ENCODE measurements around the gene ADAMTS17.

The ADAMTS17 gene

GRCh38 chr15:99978426-99978825, 363.3 kb downstream of the ADAMTS17 start:
- DNase-seq (ENCODE audit: low spot score): no peak

DNA sequence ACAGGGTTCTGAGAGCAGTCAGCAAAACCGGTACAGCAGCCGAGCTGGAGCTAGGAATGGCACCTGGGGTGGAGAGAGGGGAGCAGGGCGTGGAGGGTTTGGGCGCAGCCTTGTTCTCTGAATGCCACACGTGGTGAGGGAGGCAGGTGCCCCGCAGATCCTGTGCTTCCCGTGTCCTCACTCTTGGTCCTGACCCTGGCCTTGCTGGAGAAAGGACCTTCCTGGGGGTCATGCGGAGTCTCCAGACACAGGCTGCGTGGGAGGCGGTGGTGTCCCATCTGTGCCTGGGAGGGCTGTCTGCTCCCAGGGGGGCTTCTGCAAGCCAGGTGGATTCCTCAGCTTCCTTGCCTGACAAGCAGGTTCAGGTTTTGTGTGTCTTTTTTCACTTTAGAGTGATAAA, 363.8 kb downstream of the ADAMTS17 start:
- no peak for DNase-seq (ENCODE audit: low spot score)

- no peak for DNase-seq (ENCODE audit: low spot score)
Measured at GRCh38 chr15:99976811-99977271, 364.9 kb downstream of the ADAMTS17 start.

GRCh38 chr15:99976000-99976399, 365.8 kb downstream of the ADAMTS17 start:
- no peak for DNase-seq (ENCODE audit: low spot score)

DNA sequence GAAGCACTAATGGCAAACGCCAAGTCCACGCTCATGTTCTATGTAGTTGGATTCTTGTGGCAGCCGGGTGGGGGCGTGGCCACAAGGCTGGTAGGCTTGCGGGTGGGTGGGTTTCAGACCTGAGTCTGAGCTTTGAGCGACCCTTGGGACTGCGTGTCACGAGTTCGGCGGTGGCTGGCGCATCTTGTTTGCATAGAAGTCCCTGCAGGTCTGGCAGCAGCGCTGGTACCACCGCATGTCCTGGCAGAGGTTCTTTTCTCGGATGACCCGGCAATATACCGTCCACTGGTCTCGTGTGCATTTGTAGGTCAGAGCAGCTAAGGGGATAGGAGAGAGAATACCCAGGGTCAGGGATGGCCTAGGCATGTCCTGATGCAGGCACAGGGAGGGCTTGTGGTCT, 367.5 kb downstream of the ADAMTS17 start:
- DNase-seq (ENCODE audit: low spot score): no peak

DNA sequence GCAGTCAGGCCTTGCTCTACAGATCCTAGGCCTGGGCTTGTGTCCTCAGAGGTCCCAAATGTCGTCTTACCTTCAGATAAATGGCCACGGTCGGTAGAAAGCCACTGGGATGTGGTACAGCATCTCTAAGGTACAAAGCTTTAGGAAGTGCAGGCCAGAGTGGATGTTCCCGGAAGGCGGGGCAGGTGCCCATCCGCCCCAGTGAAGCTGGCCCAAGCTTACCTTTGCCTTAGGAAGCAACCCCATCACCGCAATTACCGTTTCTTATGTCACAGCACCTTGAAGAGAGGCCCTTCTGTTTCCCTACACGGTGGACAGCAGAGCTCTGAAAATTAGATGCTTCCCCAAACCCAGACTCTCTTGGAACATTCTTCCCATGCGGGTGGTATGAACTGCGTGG, 368.4 kb downstream of the ADAMTS17 start:
- no peak for DNase-seq (ENCODE audit: low spot score)

- no peak for DNase-seq (ENCODE audit: low spot score)
Measured at GRCh38 chr15:99970891-99971430, 370.8 kb downstream of the ADAMTS17 start.

DNA sequence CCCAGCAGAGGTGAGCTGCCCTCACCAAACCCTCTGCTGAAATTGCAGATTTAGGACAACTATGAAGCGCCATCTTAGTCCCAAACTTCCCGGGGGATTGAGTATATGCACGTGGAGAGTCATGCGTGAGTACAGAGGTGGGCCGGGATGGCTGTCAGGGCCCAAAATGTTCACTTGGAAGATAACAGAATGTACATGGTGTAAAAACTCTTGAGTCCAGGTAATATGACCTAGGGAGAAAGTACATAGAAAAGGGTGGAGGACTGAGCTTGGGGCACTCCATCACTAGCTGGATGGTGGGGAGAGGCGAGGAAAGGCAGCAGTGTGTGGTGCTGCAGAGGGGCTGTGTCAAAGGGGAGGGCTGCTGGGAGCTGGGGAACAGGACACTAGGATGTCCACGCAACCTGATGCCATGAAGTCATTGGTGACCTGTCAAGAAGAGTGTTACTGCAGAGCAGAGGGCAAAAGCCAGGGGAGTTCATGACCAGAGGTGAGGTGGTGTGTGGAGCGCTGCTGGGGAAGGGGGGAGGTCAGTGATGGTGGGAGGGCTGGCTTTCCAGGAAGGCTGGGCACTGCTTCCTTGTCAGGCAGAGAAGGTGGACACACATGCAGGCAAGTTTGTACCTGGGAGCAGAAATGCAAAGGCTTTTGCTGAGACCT, 372.4 kb downstream of the ADAMTS17 start:
- no peak for DNase-seq (ENCODE audit: low spot score)

GRCh38 chr15:99967841-99968371, 373.9 kb downstream of the ADAMTS17 start:
- peak; percentile 45 for DNase-seq (ENCODE audit: low spot score)

DNA sequence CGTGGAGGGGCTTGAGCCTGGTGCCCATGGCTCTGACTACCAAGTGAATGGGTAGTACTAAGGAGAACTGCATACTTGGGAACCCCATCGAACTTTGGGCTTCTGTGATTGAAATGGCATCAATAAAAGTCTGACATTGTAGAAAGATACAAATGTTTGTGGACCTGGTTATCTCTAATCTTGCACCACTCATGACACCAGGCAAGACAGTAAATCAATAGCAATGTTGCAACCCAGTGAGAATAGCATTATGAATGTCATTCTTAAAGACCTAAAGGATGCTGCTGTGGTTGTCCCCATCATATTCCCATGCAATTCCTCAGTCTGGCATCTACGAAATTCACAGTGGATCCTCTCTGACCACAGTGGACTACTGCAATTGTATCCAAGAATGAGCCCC, 375.0 kb downstream of the ADAMTS17 start:
- DNase-seq (ENCODE audit: low spot score): no peak

- DNase-seq (ENCODE audit: low spot score): no peak
Measured at GRCh38 chr15:99965376-99965775, 376.4 kb downstream of the ADAMTS17 start.

GRCh38 chr15:99963976-99964375, 377.8 kb downstream of the ADAMTS17 start:
- no peak for DNase-seq (ENCODE audit: low spot score)

DNA sequence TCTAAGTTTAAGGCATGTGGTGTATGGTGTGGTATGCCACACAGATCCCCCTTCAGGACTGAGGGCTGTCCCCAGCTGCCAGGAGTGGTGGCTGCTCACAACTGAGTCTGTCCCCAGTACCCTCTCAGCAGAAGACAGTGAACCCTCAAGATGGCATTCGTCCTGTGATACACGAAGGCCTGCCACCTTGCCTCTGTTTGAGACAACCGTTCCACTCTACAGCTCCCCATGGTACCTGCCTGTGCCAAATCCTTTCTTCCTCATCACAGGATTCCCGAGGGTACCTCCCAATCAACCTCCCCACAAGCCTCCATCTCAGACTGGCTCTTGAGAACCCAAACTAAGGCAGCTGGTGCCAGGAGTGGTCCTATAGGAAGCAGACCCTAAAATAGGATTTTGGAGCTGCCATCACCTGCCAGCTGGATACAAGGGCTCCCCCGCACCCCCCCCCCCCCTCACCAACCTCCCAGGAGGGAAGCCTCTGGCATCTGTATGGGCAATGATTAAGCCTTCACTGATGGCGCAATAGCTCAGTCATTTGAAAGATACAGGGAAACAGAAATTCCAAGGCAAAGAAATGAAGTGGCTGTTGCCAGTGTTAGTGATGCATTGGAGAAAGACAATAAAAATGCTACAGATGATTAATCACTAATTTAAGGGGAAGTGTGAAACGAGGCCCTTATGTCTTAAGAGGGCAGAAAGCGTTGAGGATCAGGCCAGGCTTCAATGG, 378.5 kb downstream of the ADAMTS17 start:
- DNase-seq (ENCODE audit: low spot score): no peak

DNA sequence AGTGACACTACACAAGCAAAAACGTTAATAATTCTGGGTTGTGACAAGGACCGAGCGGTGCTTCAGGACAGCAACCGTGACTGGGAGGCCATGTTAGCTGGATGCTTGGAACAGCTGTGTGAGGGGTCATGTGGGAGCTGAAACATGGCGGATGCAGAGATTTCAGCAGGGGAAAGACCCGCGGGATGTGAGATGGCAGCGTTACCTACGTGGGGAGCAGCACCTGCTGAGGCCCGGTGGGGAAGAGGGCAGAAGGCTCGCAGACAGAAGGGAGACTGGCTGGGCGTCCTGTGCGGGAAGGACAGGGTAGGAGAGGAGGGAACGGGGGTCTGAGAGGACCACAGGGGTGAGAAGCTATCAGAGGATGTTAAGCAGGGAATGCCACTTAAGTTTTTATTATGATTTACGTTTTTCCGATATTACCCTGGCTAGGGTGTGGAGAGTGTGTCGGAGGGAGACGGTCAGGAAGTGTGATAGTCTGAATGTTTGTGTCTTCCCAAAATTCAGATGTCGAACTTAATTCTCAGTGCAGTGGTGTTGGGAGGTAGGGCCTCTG, 379.7 kb downstream of the ADAMTS17 start:
- no peak for DNase-seq (ENCODE audit: low spot score)

DNA sequence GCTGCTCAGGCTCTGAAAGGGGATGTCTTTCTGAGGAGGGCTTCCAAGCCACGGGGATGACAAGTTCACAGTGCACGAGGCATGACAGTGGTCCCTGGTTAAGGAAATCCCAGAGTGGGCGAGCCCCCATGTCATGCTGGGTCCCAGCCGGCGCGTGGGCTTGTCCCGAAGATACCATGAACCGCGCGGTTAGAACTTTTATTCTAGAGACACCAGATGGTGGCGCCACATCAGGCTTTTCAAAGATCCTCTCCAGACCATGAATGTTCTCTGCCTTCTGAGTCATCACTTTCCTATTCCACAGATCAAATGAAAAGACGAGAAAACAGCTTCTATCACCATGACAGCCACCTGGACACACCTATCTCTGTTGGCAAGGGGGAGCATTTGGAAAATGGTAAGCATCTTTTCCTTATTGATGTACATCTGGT, 380.7 kb downstream of the ADAMTS17 start:
- no peak for DNase-seq (ENCODE audit: low spot score)

DNA sequence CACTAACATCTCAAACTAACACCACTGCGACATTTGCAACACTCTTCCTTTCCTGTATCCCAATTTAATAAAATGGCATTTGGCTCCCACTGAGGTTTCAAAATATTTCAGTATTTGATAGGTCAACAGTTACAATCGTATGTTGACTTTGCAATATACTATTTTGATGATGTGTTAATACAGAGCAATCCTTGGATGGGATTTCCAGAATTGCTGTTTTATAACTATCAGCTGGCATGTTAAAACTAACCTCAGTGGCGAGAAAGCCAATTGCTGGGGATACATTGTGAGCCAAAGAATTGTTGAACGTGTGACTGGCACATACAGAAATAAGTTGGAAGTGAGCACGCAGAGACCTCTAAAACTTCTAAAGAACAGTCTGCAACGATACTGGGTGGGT, 382.4 kb downstream of the ADAMTS17 start:
- DNase-seq (ENCODE audit: low spot score): no peak

- DNase-seq (ENCODE audit: low spot score): no peak
Measured at GRCh38 chr15:99958426-99959097, 383.2 kb downstream of the ADAMTS17 start.

DNA sequence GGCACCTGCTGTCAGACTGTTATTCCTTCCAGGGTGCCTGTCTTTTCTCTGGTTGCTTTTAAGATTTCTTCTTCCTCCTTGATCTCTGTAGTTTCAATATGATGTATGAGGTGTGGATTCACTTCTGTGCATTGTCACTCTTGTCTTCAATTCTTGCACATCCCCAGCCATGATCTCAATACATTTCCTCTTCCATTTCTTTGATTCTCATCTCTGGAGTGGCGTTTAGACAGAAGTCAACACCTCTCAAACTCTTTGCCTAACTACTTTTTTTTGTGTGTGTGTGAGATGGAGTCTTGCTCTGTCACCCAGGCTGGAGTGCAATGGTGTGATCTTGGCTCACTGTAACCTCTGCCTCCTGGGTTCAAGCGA, 384.1 kb downstream of the ADAMTS17 start:
- DNase-seq (ENCODE audit: low spot score): no peak

- DNase-seq (ENCODE audit: low spot score): no peak
Measured at GRCh38 chr15:99956820-99957641, 384.7 kb downstream of the ADAMTS17 start.

- no peak for DNase-seq (ENCODE audit: low spot score)
Measured at GRCh38 chr15:99956022-99956775, 385.6 kb downstream of the ADAMTS17 start.

GRCh38 chr15:99955532-99955931, 386.2 kb downstream of the ADAMTS17 start:
- DNase-seq (ENCODE audit: low spot score): no peak
